Measurements from ENCODE around the gene GPR17.
A peak's percentile ranks its signal among the peaks of the same experiment; 100 is the strongest.

GPR17 gene

GRCh38 chr2:127614731-127615130 lies 31.2 kb upstream of the GPR17 start:
- no peak for DNase-seq

GRCh38 chr2:127615511-127616166 lies 30.3 kb upstream of the GPR17 start:
- DNase-seq = no peak

- DNase-seq = no peak
Observed at GRCh38 chr2:127618551-127619202, 27.3 kb upstream of the GPR17 start.

- DNase-seq = no peak
Observed at GRCh38 chr2:127619203-127619590, 26.8 kb upstream of the GPR17 start.

- DNase-seq = no peak
Observed at GRCh38 chr2:127619877-127620705, 25.9 kb upstream of the GPR17 start.

GRCh38 chr2:127620866-127621265 lies 25.1 kb upstream of the GPR17 start:
- no peak for DNase-seq

- DNase-seq = no peak
Observed at GRCh38 chr2:127621981-127622431, 23.9 kb upstream of the GPR17 start.

- DNase-seq = peak; percentile 23
Observed at GRCh38 chr2:127622561-127623387, 23.2 kb upstream of the GPR17 start.

GRCh38 chr2:127623388-127624319 lies 22.3 kb upstream of the GPR17 start:
- peak; percentile 94 for DNase-seq

- DNase-seq = no peak
Observed at GRCh38 chr2:127624320-127624755, 21.6 kb upstream of the GPR17 start.

- DNase-seq = peak; percentile 15
Observed at GRCh38 chr2:127624756-127625571, 21.0 kb upstream of the GPR17 start.

GRCh38 chr2:127625572-127625951 lies 20.4 kb upstream of the GPR17 start:
- DNase-seq = no peak

GRCh38 chr2:127626175-127626574 lies 19.8 kb upstream of the GPR17 start:
- DNase-seq = no peak

- no peak for DNase-seq
Observed at GRCh38 chr2:127626917-127627739, 18.8 kb upstream of the GPR17 start.

GRCh38 chr2:127627740-127628571 lies 18.0 kb upstream of the GPR17 start:
- no peak for DNase-seq

- DNase-seq = no peak
Observed at GRCh38 chr2:127628767-127629614, 17.0 kb upstream of the GPR17 start.

GRCh38 chr2:127629637-127630036 lies 16.3 kb upstream of the GPR17 start:
- DNase-seq = no peak

Measured in DMS53 (cell line).